Ishikawa (cell line): ENCODE results near the gene CELF2.

ENCODE experiments used
- CEBPB ChIP-seq: IDR thresholded peaks from 2 replicates; pipeline ENCODE4 v1.6.1; 2012
- CREB1 ChIP-seq: IDR thresholded peaks from 2 replicates; pipeline ENCODE4 v1.6.1; 2012; ENCODE audit warnings: low read depth
- EGR1 ChIP-seq: IDR thresholded peaks from 2 replicates; pipeline ENCODE4 v1.6.1; 2012
- EP300 ChIP-seq: IDR thresholded peaks from 2 replicates; pipeline ENCODE4 v1.6.1; 2012; ENCODE audit warnings: borderline replicate concordance
- FOXM1 ChIP-seq: IDR thresholded peaks from 2 replicates; pipeline ENCODE4 v1.6.1; 2012; ENCODE audit warnings: low read depth, borderline replicate concordance
- NFIC ChIP-seq: IDR thresholded peaks from 2 replicates; pipeline ENCODE4 v1.6.1; 2012
- RAD21 ChIP-seq: IDR thresholded peaks from 2 replicates; pipeline ENCODE4 v1.6.1; 2012; ENCODE audit warnings: low read depth
- TAF1 ChIP-seq: IDR thresholded peaks from 2 replicates; pipeline ENCODE4 v1.6.1; 2012; ENCODE audit warnings: low read depth, mild to moderate bottlenecking
- TCF12 ChIP-seq: IDR thresholded peaks from 2 replicates; pipeline ENCODE4 v1.6.1; 2012; ENCODE audit warnings: low read depth
- TEAD4 ChIP-seq: IDR thresholded peaks from 2 replicates; pipeline ENCODE4 v1.6.1; 2012
- YY1 ChIP-seq: IDR thresholded peaks from 2 replicates; pipeline ENCODE4 v1.6.1; 2012; ENCODE audit warnings: low read depth
- ZBTB7A ChIP-seq: IDR thresholded peaks from 2 replicates; pipeline ENCODE4 v1.6.1; 2012; ENCODE audit warnings: low read depth
- TF ChIP-seq, protein P1 (sequence below): IDR thresholded peaks from 2 replicates; pipeline ENCODE4 v1.6.1; 2012
- TF ChIP-seq, protein P2 (sequence below): IDR thresholded peaks from 2 replicates; pipeline ENCODE4 v1.6.1; 2012
- TF ChIP-seq, protein P3 (sequence below): IDR thresholded peaks from 2 replicates; pipeline ENCODE4 v1.6.1; 2012; ENCODE audit warnings: low read depth, mild to moderate bottlenecking

CELF2 gene

GRCh38 chr10:11255796-11256444, 238.2 kb downstream of the CELF2 start:
- no peak for TF ChIP-seq EGR1
- TF ChIP-seq CREB1, result no peak
- TF ChIP-seq, protein P1, sequence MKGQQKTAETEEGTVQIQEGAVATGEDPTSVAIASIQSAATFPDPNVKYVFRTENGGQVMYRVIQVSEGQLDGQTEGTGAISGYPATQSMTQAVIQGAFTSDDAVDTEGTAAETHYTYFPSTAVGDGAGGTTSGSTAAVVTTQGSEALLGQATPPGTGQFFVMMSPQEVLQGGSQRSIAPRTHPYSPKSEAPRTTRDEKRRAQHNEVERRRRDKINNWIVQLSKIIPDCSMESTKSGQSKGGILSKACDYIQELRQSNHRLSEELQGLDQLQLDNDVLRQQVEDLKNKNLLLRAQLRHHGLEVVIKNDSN, result no peak
- no peak for TF ChIP-seq FOXM1
- no peak for TF ChIP-seq RAD21
- TF ChIP-seq TCF12, result no peak
- no peak for TF ChIP-seq CEBPB
- TF ChIP-seq ZBTB7A, result no peak
- no peak for TF ChIP-seq TAF1

- no peak for TF ChIP-seq TAF1
- TF ChIP-seq, protein P2, sequence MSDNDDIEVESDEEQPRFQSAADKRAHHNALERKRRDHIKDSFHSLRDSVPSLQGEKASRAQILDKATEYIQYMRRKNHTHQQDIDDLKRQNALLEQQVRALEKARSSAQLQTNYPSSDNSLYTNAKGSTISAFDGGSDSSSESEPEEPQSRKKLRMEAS, result no peak
- TF ChIP-seq FOXM1, result no peak
- TF ChIP-seq TEAD4, result no peak
- TF ChIP-seq ZBTB7A, result no peak
- no peak for TF ChIP-seq NFIC
Observed at GRCh38 chr10:11256896-11257295, 239.2 kb downstream of the CELF2 start.

GRCh38 chr10:11257440-11258090, 239.9 kb downstream of the CELF2 start:
- TF ChIP-seq TCF12 (no peak), NFIC (no peak), TAF1 (no peak), EGR1 (no peak), CEBPB (no peak), TEAD4 (no peak), ZBTB7A (no peak), RAD21 (no peak), YY1 (no peak), CREB1 (no peak), FOXM1 (no peak), EP300 (no peak)
- TF ChIP-seq, protein P1, result no peak
- TF ChIP-seq, protein P2, result no peak
- TF ChIP-seq, protein P3, sequence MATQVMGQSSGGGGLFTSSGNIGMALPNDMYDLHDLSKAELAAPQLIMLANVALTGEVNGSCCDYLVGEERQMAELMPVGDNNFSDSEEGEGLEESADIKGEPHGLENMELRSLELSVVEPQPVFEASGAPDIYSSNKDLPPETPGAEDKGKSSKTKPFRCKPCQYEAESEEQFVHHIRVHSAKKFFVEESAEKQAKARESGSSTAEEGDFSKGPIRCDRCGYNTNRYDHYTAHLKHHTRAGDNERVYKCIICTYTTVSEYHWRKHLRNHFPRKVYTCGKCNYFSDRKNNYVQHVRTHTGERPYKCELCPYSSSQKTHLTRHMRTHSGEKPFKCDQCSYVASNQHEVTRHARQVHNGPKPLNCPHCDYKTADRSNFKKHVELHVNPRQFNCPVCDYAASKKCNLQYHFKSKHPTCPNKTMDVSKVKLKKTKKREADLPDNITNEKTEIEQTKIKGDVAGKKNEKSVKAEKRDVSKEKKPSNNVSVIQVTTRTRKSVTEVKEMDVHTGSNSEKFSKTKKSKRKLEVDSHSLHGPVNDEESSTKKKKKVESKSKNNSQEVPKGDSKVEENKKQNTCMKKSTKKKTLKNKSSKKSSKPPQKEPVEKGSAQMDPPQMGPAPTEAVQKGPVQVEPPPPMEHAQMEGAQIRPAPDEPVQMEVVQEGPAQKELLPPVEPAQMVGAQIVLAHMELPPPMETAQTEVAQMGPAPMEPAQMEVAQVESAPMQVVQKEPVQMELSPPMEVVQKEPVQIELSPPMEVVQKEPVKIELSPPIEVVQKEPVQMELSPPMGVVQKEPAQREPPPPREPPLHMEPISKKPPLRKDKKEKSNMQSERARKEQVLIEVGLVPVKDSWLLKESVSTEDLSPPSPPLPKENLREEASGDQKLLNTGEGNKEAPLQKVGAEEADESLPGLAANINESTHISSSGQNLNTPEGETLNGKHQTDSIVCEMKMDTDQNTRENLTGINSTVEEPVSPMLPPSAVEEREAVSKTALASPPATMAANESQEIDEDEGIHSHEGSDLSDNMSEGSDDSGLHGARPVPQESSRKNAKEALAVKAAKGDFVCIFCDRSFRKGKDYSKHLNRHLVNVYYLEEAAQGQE, result no peak

GRCh38 chr10:11260170-11260569, 242.5 kb downstream of the CELF2 start:
- TF ChIP-seq YY1 (no peak), CEBPB (no peak), RAD21 (no peak), ZBTB7A (no peak), FOXM1 (no peak), EGR1 (no peak), CREB1 (no peak), EP300 (no peak), TEAD4 (no peak), NFIC (no peak), TCF12 (no peak), TAF1 (no peak)
- TF ChIP-seq, protein P3, result no peak
- TF ChIP-seq, protein P1, result no peak
- TF ChIP-seq, protein P2, result no peak

GRCh38 chr10:11261143-11261542, 243.5 kb downstream of the CELF2 start:
- TF ChIP-seq, protein P1, result no peak
- TF ChIP-seq TAF1, result no peak
- TF ChIP-seq NFIC, result no peak
- no peak for TF ChIP-seq FOXM1
- no peak for TF ChIP-seq TEAD4
- TF ChIP-seq YY1, result no peak
- TF ChIP-seq ZBTB7A, result no peak
